Psoas muscle (tissue), 8 donors: ENCODE data around the gene SYNDIG1. TPM values are rescaled to one million over a fixed set of nuclear protein-coding genes. Genes with fewer than 3 reads are reported as not detected.

Experiments
- ATAC-seq, 4 donors: fragments of 200-7000 bp; cut with Tn5 transposase; one replicate each; pipeline ENCODE4 v1.9.1; 2020; ENCODE audit warnings: moderate library complexity in 3 of 4, mild to moderate bottlenecking in 2 of 4
- DNase-seq, 2 donors: peaks; one replicate each; pipeline ENCODE4 v3.0.0-alpha.2; 2020
- H3K27ac ChIP-seq: fragments of 200-600 bp; one replicate; pipeline ENCODE4 v1.8.0; 2022
- H3K27me3 ChIP-seq, 3 donors: fragments of 200-600 bp in 1 of 3; one replicate each; pipeline versions ENCODE4 v1.6.1 to v1.8.0; 2013 to 2022; ENCODE audit warnings: low read length in 2 of 3, mild to moderate bottlenecking in 2 of 3, moderate library complexity in 1 of 3; ENCODE audit not compliant: insufficient read depth in 3 of 3
- H3K36me3 ChIP-seq, 2 donors: fragments of 200-600 bp in 1 of 2; one replicate each; pipeline versions ENCODE4 v1.6.1 to v1.8.0; 2013 to 2022; ENCODE audit warnings: low read depth in 1 of 2, mild to moderate bottlenecking in 1 of 2, moderate library complexity in 1 of 2; ENCODE audit not compliant: insufficient read depth in 1 of 2
- H3K4me1 ChIP-seq: fragments of 200-600 bp; one replicate; pipeline ENCODE4 v1.8.0; 2022
- H3K4me3 ChIP-seq: fragments of 200-600 bp; one replicate; pipeline ENCODE4 v1.8.0; 2022; ENCODE audit warnings: mild to moderate bottlenecking
- H3K9me3 ChIP-seq: fragments of 200-600 bp; one replicate; pipeline ENCODE4 v1.8.0; 2022
- CTCF ChIP-seq: fragments of 200-600 bp; IDR thresholded peaks from one replicate; pipeline ENCODE4 v1.8.0; 2022; ENCODE audit warnings: antibody characterized with exemption
- WGBS, 3 donors: extraction: QIAGEN DNeasy Blood & Tissue Kit; methylation state at CpG; one replicate each; pipeline versions ENCODE4 v1.1.6 to v1.1.7; 2013; 5-methylcytosine and 5-hydroxymethylcytosine counted together
- intact Hi-C, 2 donors: fragments of 100-400 bp; cut with DNase I; formaldehyde crosslinking; loops; one replicate each; pipeline versions ENCODE4 v1.11.0 to v1.14.2; 2022
- polyA plus RNA-seq, 3 donors: library from polyadenylated mRNA; stranded (reverse); fragments of 200-250 nt; gene quantifications; one replicate each; pipeline ENCODE4 v1.2.3, GENCODE V29; 2013
- total RNA-seq, 4 donors: library from RNA; stranded (reverse); fragmentation: NEBNext Ultra II Directional in 2 of 4; extraction: Animal tissue kit (Norgen Biotek cat#: 25700) in 2 of 4; gene quantifications; one replicate each; pipeline versions ENCODE4 v1.2.1 to v1.2.4, GENCODE V29; 2021 to 2023
- donor health status: healthy with polysubstance abuse.
- donor health status: DM: no; HTN: no; CAD: no; lungs with moderate emphysema.
- donor health status: Bipolar disorder and iron deficiency.
- donor health status: healthy.
- donor health status: DM: yes; HTN: yes; CAD: no.
- donor health status: DM: no; HTN: no; CAD: no.
- donor health status: DM: no; HTN: no; CAD: no.
- donor health status: DM: yes; HTN: yes; CAD: no.

Gene SYNDIG1
- total and polyA plus RNA-seq, 7 donors: 0.03 to 0.10 TPM; not detected in 5

GRCh38 chr20:24682496-24682985, 213.1 kb downstream of the SYNDIG1 start:
- Histone ChIP-seq H3K4me1 (no peaks in the 10 kb centered on the region), H3K27me3 (peaks cover 0 to 2% (median 0%) of the 10 kb centered on the region in 3 donors), H3K9me3 (peaks cover 1% of the 10 kb centered on the region), H3K4me3 (no peak overlapping the region), H3K36me3 (no peaks in the 10 kb centered on the region), H3K27ac (no peak overlapping the region)
- DNase-seq (no peak), ATAC-seq (no peak)
- intact Hi-C loops: loop anchor here in 1 of 2 donors (10.0 kb wide), 1 partner anchor 62 kb away; no protein-coding TSS in a partner anchor
- 95 to 97% (median 95%) methylated on average over 5 of the region's 5 CpGs for WGBS, 3 donors
- no peak for TF ChIP-seq CTCF

- WGBS, 3 donors: 80 to 85% (median 83%) methylated on average over 7 of the region's 7 CpGs
- intact Hi-C loops: loop anchor here in 1 of 2 donors (10.0 kb wide), 1 partner anchor 61 kb away; no protein-coding TSS in a partner anchor
- Histone ChIP-seq H3K36me3 (no peaks in the 10 kb centered on the region), H3K4me3 (no peak overlapping the region), H3K27me3 (peaks cover 0 to 2% (median 0%) of the 10 kb centered on the region in 3 donors), H3K27ac (no peak overlapping the region), H3K4me1 (no peaks in the 10 kb centered on the region), H3K9me3 (peaks cover 6% of the 10 kb centered on the region)
- no peak for TF ChIP-seq CTCF
- DNase-seq: no peak
- ATAC-seq: no peak
These were observed 214.2 kb downstream of the SYNDIG1 start for GRCh38 chr20:24683676-24684075.

GRCh38 chr20:24684421-24684871, 215.0 kb downstream of the SYNDIG1 start:
- H3K36me3 ChIP-seq: no peaks in the 10 kb centered on the region
- 70 to 72% (median 71%) methylated on average over 9 of the region's 9 CpGs for WGBS, 3 donors
- H3K9me3 ChIP-seq: peaks cover 6% of the 10 kb centered on the region
- ATAC-seq: no peak
- H3K27me3 ChIP-seq: peaks cover 0 to 2% (median 0%) of the 10 kb centered on the region in 3 donors
- no peak for TF ChIP-seq CTCF
- H3K4me3 ChIP-seq: no peak overlapping the region
- H3K27ac ChIP-seq: no peak overlapping the region
- DNase-seq: no peak
- H3K4me1 ChIP-seq: no peaks in the 10 kb centered on the region
- intact Hi-C loops: loop anchor here in 1 of 2 donors (10.0 kb wide), 1 partner anchor 60 kb away; no protein-coding TSS in a partner anchor

- WGBS, 3 donors: 30 to 49% (median 34%) methylated on average over 16 of the region's 16 CpGs
- intact Hi-C loops: loop anchor here in 1 of 2 donors (10.0 kb wide), 1 partner anchor 60 kb away; no protein-coding TSS in a partner anchor
- no peak for ATAC-seq
These were observed 215.7 kb downstream of the SYNDIG1 start for GRCh38 chr20:24684956-24685691.

More at GRCh38 chr20:24684956-24685691, 215.7 kb downstream of the SYNDIG1 start:
- Histone ChIP-seq H3K4me3 (no peak overlapping the region), H3K27ac (no peak overlapping the region), H3K9me3 (peaks cover 6% of the 10 kb centered on the region), H3K27me3 (peaks cover 0 to 2% (median 0%) of the 10 kb centered on the region in 3 donors), H3K4me1 (no peaks in the 10 kb centered on the region), H3K36me3 (no peaks in the 10 kb centered on the region)
- DNase-seq: no peak
- no peak for TF ChIP-seq CTCF
